ENCODE data around the gene CDK18.

DNA sequence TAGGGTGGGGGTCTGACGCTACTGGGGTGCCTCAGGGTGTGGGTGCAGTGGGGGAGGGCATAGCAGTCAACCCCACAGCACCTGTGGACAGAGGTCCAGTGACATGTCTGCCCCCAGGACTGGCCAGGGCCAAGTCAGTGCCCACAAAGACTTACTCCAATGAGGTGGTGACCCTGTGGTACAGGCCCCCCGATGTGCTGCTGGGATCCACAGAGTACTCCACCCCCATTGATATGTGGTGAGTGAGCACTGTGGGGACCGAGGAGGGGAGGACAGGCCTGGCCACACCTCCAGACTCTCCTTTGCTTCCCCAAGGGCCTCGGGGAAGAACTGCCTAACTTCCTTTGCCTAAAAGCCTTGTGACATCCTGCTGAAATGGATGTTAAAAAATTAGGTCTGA, 23.5 kb downstream of the CDK18 start:
- TF ChIP-seq POLR2AphosphoS5 (IDR thresholded peaks at IDR 0.05; ENCODE audit: borderline replicate concordance, low read depth, low read length) = no peak
- TF ChIP-seq EZH2 (IDR thresholded peaks at IDR 0.05) = no peak
- no peak for TF ChIP-seq FOXP2 (optimal IDR thresholded peaks at IDR 0.05; ENCODE audit: control extremely low read depth, extremely low read length, insufficient read depth)
